NCI-H187 treated with DMSO at 0.1 percent for 48 hours (cell line): ENCODE measurements around the gene CYTH3.
"Not testable (repeated sequence)": the region's sequence is repeated elsewhere in the genome, so short reads cannot be mapped to it uniquely, and the experiment has no call there.

Experiments used
- DNase-seq: peaks from one replicate; lab custom pipeline; 2025; lab: John Stamatoyannopoulos, UW

CYTH3 gene

DNA sequence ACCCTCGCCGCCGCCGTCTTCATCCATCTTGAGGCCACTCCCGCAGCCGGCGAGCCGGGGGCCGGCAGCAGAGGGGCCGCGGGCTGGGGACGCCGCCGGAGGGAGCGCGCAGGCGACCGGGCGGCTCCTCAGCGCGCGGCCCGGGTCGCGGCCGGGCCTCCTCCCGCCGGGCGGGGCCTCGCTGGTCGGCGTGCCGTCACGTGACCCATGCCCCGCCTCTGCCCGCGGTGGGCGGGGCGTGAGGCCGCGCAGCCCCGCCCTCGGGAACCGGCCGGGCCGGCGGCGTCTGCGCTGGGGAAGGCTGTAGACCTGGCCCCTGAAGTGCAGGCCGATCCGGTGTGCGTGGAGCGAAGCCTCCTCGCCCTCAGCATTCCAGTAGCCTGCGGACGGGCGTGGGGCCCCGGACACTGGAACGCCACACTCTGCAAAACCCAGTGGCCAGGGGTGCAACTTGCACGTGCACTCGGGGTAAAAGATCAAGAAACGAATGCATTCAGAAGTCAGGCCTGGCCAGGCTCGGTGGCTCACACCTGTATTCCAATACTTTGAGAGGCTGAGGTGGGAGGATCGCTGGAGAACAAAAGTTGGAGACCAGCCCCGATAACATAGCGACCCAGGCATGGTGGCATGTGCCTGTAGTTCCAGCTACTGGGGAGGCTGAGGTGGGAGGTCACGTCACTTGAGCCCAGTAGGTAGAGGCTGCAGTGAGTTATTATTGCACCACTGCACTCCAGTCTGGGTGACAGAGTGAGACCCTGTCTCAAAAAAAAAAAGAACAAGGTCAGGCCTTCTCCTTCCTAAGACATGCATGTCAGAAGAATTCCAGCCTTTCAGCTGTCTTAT lies at the start of gene CYTH3:
Gene CYTH3 (minus strand): TSS at position 144 of the 843 bp plus-strand sequence. CDS start 117 bp downstream, at position 27.
- no peak for DNase-seq

GRCh38 chr7:6320791-6321190 lies 48.4 kb upstream of the CYTH3 start:
- no peak for DNase-seq

DNA sequence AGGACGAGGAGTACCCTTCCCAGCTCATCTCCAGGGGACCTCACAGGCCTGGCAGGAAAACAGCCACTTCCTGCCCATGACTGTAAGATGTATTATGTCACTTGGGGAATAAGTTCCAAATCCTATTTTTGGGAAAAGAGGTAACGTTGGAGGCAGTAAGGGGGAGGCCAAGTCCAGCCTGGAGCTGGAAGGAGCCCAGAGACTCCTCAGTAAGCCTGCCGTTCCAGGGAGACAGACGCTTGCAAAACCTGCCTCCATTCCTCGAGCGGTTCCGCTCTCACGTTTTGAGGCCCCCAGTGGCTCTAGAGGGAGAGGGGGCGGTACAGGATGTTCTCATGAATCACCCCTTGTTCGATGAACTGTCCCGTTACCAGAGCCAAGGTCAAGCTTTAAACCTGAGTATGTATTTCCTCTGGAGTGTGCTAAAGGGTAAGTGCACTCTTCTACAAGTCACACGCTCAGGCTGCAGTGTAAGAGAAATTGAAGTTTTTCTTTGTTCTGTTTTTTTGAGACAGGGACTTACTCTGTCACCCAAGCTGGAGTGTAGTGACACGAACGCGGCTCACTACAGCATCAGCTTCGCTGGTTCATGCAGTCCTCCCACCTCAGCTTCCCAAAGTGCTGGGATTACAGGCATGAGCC lies 45.5 kb upstream of the CYTH3 start:
- no peak for DNase-seq

DNA sequence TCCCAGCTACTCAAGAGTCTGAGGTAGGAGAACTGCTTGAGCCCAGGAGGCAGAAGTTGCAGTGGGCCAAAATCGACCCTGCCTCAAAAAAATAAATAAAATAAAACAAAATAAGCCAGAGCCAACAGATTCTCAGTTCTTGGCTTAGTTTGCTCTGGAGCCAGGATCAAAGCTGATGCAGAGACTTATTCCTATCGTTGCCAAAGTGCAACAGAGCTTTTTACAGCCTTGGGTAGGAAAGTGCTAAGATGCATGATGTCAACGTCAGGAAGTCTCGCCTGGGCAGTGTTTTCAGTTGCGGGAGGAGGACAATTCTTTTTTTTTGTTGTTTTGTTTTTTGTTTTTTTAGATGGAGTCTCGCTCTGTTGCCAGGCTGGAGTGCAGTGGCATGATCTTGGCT lies 43.8 kb upstream of the CYTH3 start:
- DNase-seq, result no peak

DNA sequence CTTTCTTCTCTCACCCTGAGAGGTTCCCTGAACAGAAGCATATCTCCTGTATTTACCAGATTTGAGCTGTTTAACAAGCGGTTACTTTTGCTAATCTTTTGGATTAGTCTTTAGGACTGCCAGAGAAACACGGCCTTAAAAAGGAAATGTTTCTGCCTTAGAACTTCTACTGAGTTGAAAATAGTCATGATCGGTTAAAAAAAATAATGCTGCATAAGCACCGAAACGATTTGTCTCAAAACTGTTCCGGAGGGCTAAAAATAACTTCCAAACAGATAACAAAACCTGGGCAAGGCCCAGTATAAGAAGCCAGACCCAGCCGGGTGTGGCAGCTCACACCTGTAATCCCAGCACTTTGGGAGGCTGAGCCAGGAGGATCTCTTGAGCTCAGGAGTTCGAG lies 43.3 kb upstream of the CYTH3 start:
- no peak for DNase-seq

DNA sequence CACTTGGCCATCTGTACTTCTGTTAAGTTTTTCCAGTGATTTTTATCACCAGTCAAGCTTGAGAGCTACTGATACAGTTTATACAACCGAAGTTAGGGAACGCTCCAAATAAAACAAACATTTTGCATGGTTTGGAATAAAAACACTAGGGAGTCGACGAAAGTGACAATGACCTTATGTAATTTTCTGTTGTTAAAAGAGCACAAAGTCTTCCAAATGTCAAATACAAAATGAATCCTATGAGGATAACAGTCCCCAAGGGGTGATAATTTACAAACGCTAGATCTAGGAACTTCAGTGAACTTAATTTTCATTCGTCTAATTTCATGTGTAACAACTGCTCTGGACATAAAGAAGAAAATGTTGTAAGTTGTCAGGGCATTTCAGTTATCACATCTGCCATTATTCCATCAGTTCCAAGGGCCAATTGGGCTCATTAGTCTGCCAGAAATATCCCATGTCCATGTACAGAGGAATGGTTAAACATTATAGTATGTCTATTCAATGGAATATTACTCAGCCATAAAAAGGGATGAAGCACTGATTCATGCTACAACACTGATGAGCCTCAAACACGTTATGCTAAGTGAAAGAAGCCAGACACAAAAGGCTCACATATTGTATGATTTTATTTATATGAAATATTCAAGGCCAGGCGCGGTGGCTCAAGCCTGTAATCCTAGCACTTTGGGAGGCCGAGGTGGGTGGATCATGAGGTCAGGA lies 38.0 kb upstream of the CYTH3 start:
- no peak for DNase-seq

DNA sequence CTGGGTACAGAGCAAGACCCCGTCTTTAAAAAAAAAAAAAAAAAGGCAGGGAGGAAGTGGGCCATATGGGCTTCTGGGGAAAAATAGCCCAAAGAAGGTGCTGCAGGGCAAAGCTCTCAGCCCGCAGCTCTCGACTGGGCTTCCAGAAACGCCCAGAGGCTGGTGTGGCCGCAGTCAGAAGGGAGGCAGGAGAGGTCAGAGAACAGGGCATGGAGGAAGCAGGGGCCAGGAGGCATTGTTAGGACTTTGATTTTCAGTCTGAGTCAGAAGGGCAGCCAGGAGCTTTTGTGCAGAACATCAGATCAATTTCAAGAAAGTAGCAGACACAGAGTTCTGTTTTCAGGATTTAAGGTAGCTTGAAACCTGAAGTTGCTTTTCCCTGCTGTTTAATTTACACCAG lies 35.3 kb upstream of the CYTH3 start:
- DNase-seq, result no peak

DNA sequence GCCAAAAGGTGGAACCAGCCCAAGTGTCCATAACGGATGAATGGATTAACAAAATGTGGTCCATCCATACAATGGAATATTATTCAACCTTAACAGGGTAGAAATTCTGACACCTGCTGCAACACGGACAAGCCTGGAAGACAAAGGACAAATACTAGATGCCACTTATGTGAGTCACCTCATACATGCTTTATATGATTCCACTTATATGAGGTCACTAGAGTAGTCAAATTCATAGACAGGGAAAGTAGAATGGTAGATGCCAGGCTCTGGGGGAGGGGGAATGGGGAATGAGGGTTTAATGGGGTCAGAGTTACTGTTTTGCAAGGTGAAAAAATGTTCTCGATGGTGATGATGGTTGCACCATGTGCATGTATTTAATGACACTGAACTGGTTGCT lies 34.0 kb upstream of the CYTH3 start:
- DNase-seq, result no peak

GRCh38 chr7:6305330-6305729 lies 32.9 kb upstream of the CYTH3 start:
- no peak for DNase-seq

DNA sequence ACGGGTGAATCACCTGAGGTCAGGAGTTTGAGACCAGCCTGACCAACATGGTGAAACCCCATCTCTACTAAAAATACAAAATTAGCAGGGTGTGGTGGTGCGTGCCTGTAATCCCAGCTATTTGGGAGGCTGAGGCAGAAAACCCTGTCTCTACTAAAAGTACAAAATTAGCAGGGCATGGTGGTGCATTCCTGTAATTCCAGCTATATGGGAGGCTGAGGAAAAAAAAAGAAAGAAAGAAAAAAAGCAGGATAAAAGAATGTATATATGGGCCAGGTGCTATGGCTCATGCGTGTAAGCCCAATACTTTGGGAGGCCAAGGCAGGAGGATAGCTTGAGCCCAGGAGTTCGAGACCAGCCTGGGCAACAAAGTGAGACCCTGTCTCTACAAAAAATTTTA lies 29.0 kb upstream of the CYTH3 start:
- DNase-seq, result not testable (repeated sequence)

- DNase-seq, result no peak
Measured at GRCh38 chr7:6299774-6300173, 27.4 kb upstream of the CYTH3 start.

DNA sequence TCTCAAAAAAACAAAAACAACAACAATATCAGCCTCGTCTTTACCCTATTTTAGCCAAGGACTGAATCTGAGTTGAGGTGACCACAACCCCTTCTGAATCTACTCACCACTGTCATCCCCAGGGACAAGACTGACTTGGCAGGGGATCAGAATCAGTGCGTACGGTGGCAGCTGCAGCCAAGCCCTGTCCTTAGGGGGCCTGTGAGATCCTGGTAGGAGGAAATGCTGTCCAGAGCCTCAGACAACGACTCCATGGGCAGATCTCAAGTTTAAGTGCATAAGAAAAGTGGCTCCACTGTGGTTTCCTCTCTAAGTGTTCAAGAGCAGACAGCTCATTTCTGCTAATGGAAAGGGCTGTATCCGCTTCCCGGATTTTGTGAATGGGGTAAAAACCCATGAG lies 22.4 kb upstream of the CYTH3 start:
- DNase-seq, result peak; percentile 42

- no peak for DNase-seq
Measured at GRCh38 chr7:6293202-6293601, 20.8 kb upstream of the CYTH3 start.

- not testable (repeated sequence) for DNase-seq
Measured at GRCh38 chr7:6291941-6292340, 19.5 kb upstream of the CYTH3 start.

- DNase-seq, result no peak
Measured at GRCh38 chr7:6291531-6291930, 19.1 kb upstream of the CYTH3 start.

DNA sequence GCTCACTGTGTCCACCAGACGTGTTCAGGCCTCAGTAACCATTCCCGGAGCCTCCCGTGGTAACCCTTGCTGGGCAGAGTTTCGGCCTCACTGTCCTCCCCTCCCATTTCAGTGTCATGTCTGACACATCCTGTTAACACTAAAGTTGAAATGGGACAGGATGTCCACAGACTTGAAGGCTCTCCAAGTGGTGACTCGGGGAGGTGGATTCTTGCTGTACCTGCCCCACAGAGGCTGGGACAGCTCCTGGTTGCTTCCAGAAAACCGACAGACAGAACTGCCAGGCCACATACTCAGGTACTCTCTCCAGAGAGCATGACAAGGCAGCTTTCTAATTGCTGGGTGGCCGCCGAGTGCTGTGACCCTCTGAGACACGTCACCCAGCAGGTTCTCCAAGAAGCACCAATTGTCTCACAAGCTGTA lies 17.9 kb upstream of the CYTH3 start:
- no peak for DNase-seq

- no peak for DNase-seq
Measured at GRCh38 chr7:6288270-6288860, 15.9 kb upstream of the CYTH3 start.

DNA sequence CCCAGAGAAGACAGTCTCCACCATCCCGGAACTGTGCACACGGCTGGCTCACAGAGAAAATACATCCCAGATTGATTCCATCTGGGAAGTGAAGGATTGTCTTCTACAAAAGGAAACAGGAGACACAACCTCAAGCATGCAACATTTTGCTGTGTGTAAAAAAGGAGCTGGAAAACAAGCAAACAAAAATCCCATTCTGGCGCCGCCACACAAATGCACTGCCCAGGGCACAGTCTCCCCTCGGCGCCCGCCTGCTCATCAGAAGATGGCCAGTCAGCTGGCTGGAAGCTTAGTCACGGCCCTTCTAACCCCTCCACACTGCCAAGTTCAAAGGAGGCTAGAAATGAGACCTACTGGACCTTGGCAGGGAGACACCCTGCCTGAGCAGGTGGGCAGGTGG lies 14.1 kb upstream of the CYTH3 start:
- DNase-seq, result no peak

DNA sequence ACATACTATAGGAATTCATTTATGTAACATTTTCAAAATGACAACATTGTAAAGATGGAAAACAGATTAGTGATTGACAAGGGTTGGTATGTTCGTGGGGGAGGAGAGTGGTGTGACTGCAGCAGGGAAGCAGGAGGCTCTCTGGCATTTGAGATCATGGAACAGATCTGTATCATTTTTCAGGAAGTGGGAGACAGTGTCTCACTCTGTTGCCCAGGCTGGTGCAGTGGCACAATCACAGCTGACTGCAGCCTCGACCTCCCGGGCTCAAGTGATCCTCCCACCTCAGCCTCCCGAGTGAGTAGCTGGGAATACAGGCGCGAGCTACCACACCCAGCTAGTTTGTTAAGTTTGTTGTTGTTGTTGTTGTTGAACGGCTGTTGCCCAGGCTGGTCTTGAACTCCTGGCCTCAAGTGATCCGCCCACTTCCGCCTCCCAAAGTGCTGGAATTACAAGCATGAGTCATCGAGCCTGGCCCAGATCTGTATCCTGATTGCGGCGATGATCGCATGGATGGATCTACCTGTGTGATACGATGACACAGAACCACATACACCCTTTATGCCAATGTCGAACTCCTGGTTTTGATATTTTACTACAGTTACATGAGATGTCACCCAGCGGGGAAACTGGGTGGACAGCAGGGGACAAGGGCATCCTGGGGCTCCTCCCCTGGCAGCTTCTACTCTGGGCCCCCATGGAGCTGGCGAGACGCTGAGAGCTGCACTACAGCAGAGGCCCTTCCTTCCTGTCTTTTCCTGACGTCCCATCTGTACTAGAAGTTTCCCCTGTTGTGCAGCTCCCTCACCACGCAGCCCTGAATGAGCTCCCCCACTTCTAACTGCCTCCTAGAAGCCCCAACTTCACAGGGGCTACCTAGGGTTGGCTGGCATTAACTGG lies 12.3 kb upstream of the CYTH3 start:
- DNase-seq, result no peak

DNA sequence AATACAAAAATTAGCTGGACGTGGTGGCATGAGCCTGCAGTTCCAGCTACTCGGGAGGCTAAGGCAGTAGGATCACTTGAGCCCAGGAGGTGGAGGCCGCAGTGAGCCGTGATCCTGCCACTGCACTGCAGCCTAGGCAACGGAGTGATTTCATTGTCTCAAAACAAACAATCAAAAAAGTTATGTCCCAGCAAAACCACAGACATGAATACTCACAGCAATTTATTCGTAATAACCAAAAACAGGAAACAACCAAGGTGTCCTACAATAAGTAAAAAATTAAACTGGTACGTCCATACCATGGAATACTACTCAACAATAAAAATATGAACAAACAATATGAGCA lies 11.6 kb upstream of the CYTH3 start:
- DNase-seq, result no peak

GRCh38 chr7:6283391-6284054 lies 11.1 kb upstream of the CYTH3 start:
- not testable (repeated sequence) for DNase-seq
